Measurements from ENCODE around the gene BCL2L11.

The BCL2L11 gene

GRCh38 chr2:111116843-111117597 is 3.7 kb upstream of the BCL2L11 start:
- in situ Hi-C loops (cut with MboI; ENCODE audit: low sequenced_read_pairs): loop anchor here (25.0 kb wide), 1 partner anchor 595 kb away; no protein-coding TSS in a partner anchor

DNA sequence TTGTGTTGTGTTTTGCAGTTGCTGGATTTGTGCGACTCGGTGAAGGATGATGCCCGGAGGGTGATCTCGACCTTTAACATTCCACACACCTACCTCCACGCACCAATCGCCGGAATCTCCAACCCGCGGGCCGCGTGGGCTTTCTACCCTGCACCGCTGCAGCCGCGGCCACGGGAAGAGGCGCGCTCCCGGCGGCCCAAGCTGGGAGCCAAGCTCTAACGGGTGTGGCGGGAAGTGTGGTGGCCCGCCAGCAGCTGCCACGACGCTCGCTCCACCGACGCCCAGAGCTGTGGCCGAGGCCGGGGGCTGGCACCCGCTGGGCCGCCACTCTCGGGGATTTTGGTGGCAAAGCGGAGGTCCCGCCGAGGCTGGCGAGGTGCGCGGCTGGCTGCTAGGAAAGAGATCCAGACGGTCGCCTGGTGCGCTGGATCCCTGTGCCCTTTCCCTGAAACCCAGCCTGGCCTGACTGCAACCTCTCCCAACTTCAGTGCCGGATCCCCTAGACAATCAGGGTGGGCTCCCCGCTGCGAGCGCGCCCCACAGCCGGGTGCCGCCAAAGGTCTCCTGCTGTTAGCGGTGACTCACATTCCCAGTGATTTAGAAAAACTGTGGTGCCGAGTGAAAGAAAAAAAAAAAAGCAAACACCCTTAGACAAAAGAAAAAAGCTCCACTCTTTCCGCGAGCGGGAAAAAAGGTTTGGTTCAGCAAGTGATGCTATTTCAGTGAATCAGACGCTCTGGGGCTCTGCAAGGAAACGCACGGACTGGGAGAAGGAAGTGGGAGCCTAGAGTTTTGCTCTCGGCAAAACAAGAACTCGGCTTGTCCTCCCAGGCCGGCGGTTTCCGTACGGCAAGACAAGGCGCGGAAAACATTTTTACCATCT is 2.9 kb upstream of the BCL2L11 start:
- in situ Hi-C loops (cut with MboI; ENCODE audit: low sequenced_read_pairs): loop anchor here (25.0 kb wide), 1 partner anchor 594 kb away; no protein-coding TSS in a partner anchor

- in situ Hi-C loops (cut with MboI; ENCODE audit: low sequenced_read_pairs): loop anchor here (25.0 kb wide), 1 partner anchor 594 kb away; no protein-coding TSS in a partner anchor
Observed at GRCh38 chr2:111118481-111118980, 2.2 kb upstream of the BCL2L11 start.

DNA sequence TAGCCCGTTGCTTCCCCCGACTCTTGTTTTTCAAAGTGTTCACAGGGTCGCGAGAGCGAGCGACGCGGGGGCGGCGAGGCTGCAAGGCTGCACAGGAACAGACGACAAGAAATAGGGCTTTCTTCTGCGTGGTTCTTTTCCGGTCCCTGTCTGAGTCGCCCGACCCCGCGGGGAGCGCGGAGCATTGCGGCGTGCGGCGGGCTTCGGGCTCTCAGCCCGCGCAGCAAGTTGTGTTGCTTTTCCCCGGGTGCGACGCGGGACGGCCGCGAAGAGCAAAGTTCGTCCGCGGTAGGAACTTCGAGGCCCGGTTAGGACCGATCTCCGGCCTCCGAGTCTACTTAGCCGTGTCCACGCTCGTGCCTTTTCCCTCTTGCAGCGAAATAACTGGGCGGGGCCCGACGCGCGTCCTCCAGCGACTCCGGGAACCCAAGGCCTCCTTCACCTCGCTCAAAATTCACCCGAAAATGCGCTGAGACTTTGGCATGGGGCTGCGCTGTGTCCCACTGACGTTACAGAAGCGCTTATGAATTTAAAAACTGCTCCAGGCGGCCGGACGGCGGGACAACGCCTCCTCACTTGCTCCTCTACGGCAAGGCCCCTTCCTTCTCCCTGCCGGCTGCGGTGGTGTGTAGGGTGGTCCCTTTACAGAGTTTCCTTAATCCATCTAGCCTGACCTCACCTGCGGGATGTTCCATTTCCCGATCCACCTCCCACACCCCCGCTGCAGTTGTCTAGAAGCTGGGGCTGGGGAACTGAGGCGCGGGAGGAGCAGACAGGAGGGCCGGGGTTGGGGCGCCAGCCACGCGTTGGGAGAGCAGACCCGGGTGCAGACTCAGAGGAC is 1.5 kb upstream of the BCL2L11 start:
- in situ Hi-C loops (cut with MboI; ENCODE audit: low sequenced_read_pairs): loop anchor here (25.0 kb wide), 1 partner anchor 593 kb away; no protein-coding TSS in a partner anchor

DNA sequence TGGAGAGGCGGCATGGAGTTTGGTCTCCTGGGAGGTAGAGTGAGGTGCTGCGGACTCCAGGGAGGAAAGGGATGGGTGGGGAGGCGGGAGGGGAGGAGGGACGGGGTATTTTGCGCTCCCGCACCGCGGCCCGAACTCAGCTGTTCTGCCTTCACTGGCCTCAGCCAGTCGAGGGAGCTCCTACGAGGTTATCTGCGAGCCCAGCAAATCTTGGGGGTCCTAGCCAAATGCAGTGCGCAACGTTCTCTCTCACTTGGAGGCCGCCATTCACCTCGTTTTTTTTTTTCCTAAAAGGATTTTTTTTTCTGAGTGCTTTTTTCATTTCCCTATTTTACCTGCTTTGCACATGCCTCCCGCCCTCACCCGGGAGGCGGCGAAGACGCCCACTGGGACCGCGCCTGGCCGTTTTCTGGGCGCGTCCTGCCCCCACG is 877 bp upstream of the BCL2L11 start:
- in situ Hi-C loops (cut with MboI; ENCODE audit: low sequenced_read_pairs): loop anchor here (25.0 kb wide), 1 partner anchor 592 kb away; no protein-coding TSS in a partner anchor

DNA sequence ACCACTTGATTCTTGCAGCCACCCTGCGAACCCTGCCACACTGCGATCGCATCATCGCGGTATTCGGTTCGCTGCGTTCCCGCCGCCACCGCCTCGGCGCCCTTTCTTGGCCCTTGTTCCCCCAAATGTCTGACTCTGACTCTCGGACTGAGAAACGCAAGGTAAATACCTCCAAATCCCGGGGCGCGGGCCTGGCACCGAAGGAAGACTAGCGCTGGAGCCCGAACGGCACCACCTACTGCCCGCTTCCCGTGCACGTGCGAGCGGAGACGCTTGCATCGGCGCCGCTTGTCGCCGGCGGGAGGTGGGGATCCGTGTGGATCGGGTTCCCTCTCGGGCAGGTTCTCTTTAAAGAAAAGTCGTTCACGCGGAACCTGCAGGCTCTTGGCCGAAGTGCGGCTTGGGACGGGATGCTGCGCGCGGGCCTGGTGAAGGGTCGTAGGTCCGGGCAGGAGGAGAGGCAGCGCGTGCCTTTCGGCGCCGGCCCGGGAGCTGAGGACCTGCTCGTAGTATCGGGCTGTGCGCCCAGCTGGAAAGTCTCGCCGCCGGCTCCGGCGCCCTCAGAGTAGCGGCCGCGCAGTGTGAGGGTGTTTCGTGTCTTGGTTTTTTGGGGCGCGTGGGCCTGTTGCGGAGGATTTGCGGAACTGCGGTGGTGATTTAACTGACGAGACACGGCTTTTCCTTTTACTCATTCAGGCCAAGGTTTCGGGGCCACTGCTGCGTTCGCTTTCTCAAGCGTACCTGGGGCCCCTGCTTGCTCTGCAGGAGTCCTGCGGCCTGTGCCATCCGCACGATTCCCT is 514 bp downstream of the BCL2L11 start:
- in situ Hi-C loops (cut with MboI; ENCODE audit: low sequenced_read_pairs): loop anchor here (25.0 kb wide), 1 partner anchor 591 kb away; no protein-coding TSS in a partner anchor

GRCh38 chr2:111121828-111122630 is 1.3 kb downstream of the BCL2L11 start:
- in situ Hi-C loops (cut with MboI; ENCODE audit: low sequenced_read_pairs): loop anchor here (25.0 kb wide), 1 partner anchor 590 kb away; no protein-coding TSS in a partner anchor

GRCh38 chr2:111122631-111123421 is 2.1 kb downstream of the BCL2L11 start:
- in situ Hi-C loops (cut with MboI; ENCODE audit: low sequenced_read_pairs): loop anchor here (25.0 kb wide), 1 partner anchor 589 kb away; no protein-coding TSS in a partner anchor

DNA sequence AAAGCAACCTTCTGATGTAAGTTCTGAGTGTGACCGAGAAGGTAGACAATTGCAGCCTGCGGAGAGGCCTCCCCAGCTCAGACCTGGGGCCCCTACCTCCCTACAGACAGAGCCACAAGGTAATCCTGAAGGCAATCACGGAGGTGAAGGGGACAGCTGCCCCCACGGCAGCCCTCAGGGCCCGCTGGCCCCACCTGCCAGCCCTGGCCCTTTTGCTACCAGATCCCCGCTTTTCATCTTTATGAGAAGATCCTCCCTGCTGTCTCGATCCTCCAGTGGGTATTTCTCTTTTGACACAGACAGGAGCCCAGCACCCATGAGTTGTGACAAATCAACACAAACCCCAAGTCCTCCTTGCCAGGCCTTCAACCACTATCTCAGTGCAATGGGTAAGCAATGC is 3.0 kb downstream of the BCL2L11 start:
- in situ Hi-C loops (cut with MboI; ENCODE audit: low sequenced_read_pairs): loop anchor here (25.0 kb wide), 1 partner anchor 589 kb away; no protein-coding TSS in a partner anchor

DNA sequence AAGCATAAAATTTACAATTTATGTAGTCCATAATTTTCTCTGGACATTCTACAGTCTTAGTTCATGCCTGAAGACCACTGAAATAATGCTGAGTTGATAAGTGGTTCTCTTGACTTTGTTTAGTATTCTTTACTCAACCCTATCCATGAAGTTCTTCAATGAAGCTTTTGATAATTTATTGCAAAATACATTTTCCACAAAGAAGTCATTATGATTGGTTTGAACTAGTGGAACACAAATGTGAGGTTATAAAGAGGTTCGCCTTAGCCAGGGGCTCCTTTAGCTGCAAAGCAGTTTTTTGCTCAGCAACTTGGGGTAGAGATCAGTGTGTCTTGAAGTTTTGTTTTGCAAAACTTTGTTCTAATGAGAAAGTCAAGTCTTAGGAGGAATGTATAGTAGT is 5.9 kb downstream of the BCL2L11 start:
- in situ Hi-C loops (cut with MboI; ENCODE audit: low sequenced_read_pairs): no loop called here

- in situ Hi-C loops (cut with MboI; ENCODE audit: low sequenced_read_pairs): no loop called here
Observed at GRCh38 chr2:111127351-111127750, 6.6 kb downstream of the BCL2L11 start.

DNA sequence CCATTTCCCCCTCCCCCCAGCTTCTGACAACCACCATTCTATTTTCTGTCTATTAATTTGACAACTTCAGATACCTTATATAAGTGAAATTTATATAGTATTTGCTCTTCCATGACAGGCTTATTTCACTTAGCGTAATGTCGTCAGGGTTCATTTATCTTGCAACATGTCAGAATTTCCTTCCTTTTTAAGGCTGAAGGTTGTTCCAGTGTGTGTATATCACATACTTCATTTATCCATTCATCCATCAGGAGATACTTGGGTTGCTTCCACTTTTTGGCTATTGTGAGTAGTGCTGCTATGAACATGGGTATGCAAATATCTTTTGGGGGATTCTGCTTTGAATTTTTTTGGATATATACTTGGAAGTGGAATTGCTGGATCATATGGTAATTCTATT is 7.4 kb downstream of the BCL2L11 start:
- in situ Hi-C loops (cut with MboI; ENCODE audit: low sequenced_read_pairs): no loop called here

GRCh38 chr2:111133603-111134002 is 12.9 kb downstream of the BCL2L11 start:
- in situ Hi-C loops (cut with MboI; ENCODE audit: low sequenced_read_pairs): no loop called here

DNA sequence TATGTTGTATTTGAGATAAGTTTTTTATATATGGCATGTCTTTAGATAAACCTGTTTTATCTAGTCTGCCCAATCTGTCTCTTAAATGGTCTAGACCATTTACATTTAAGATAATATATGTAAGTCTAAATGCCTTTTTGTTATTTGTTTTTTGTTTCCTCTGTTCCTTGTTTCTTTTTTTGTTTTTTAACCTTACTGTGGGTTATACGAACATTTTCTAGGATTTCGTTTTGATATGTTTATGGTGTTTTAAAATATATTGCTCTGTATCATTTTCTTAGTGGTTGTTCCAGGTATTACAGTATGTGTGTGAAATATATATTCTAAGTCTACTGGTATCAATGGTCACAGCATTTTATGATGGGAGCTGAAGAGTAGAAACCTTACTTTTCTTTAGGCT is 13.3 kb downstream of the BCL2L11 start:
- in situ Hi-C loops (cut with MboI; ENCODE audit: low sequenced_read_pairs): no loop called here

DNA sequence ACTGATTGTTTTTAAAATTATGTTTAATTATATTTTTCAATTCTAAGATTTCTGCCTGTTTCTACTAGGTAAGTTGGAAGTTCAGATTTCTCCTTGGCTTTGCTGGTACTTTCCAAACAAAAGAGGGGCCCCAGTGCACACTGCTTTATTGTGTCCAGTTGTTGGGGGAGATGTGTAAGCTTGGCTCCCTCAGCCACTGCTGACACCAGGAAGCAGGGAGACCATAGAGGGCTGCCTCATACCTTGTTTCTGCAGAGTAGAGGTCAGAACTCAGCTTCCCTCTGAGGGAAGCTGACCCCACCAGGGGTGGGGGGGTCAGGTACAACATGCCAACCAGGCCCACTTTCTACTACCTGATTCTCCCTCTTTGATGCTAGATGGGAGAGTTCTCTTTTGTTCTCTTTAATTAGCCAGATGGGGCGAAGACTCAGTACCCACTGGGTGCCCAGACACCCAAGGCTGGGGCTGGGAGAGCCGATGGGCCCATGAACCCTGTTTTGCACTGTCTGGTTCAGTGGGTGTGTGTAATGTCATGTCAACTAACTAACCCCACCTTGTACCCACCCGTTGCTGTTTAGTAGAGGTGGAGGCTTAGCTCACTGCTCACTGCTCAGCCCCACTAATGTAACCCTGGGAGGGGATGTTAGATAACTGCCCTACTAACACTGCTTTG is 14.7 kb downstream of the BCL2L11 start:
- in situ Hi-C loops (cut with MboI; ENCODE audit: low sequenced_read_pairs): no loop called here

- in situ Hi-C loops (cut with MboI; ENCODE audit: low sequenced_read_pairs): no loop called here
Observed at GRCh38 chr2:111135910-111136297, 15.2 kb downstream of the BCL2L11 start.

GRCh38 chr2:111138839-111139238 is 18.1 kb downstream of the BCL2L11 start:
- in situ Hi-C loops (cut with MboI; ENCODE audit: low sequenced_read_pairs): no loop called here
